ENCODE measurements around the gene PKDCC.
"Not testable (repeated sequence)": the region's sequence is repeated elsewhere in the genome, so short reads cannot be mapped to it uniquely, and the experiment has no call there.

Gene PKDCC

GRCh38 chr2:42060718-42061619 lies 13.1 kb downstream of the PKDCC start:
- no peaks in the 10 kb centered on the region for H3K9me3 ChIP-seq (ENCODE audit: control insufficient read depth, insufficient read depth, low read length)
- H3K36me3 ChIP-seq (ENCODE audit: control insufficient read depth, insufficient read depth, low read length), result peaks cover 25% of the 10 kb centered on the region
- no peaks in the 10 kb centered on the region for H3K27me3 ChIP-seq (ENCODE audit: control insufficient read depth, insufficient read depth, low read length)
- no peak overlapping the region for H3K4me3 ChIP-seq (ENCODE audit: low read depth, low read length)
- H3K4me1 ChIP-seq (ENCODE audit: control insufficient read depth, insufficient read depth, low read length), result no peaks in the 10 kb centered on the region
- no peak overlapping the region for H3K9ac ChIP-seq (ENCODE audit: low read depth, low read length)

GRCh38 chr2:42061839-42062238 lies 14.0 kb downstream of the PKDCC start:
- no peaks in the 10 kb centered on the region for H3K27me3 ChIP-seq (ENCODE audit: control insufficient read depth, insufficient read depth, low read length)
- H3K36me3 ChIP-seq (ENCODE audit: control insufficient read depth, insufficient read depth, low read length), result peaks cover 19% of the 10 kb centered on the region
- no peak overlapping the region for H3K9ac ChIP-seq (ENCODE audit: low read depth, low read length)
- H3K4me3 ChIP-seq (ENCODE audit: low read depth, low read length), result no peak overlapping the region
- H3K9me3 ChIP-seq (ENCODE audit: control insufficient read depth, insufficient read depth, low read length), result no peaks in the 10 kb centered on the region
- H3K4me1 ChIP-seq (ENCODE audit: control insufficient read depth, insufficient read depth, low read length), result no peaks in the 10 kb centered on the region

- Histone ChIP-seq H3K9me3 (ENCODE audit: control insufficient read depth, insufficient read depth, low read length) (no peaks in the 10 kb centered on the region), H3K9ac (ENCODE audit: low read depth, low read length) (no peak overlapping the region), H3K4me3 (ENCODE audit: low read depth, low read length) (no peak overlapping the region), H3K4me1 (ENCODE audit: control insufficient read depth, insufficient read depth, low read length) (no peaks in the 10 kb centered on the region), H3K27me3 (ENCODE audit: control insufficient read depth, insufficient read depth, low read length) (no peaks in the 10 kb centered on the region), H3K36me3 (ENCODE audit: control insufficient read depth, insufficient read depth, low read length) (peaks cover 5% of the 10 kb centered on the region)
Measured at GRCh38 chr2:42063431-42064171, 15.8 kb downstream of the PKDCC start.

GRCh38 chr2:42064417-42064942 lies 16.7 kb downstream of the PKDCC start:
- Histone ChIP-seq H3K36me3 (ENCODE audit: control insufficient read depth, insufficient read depth, low read length) (peaks cover 1% of the 10 kb centered on the region), H3K4me3 (ENCODE audit: low read depth, low read length) (no peak overlapping the region), H3K9ac (ENCODE audit: low read depth, low read length) (no peak overlapping the region), H3K9me3 (ENCODE audit: control insufficient read depth, insufficient read depth, low read length) (no peaks in the 10 kb centered on the region), H3K4me1 (ENCODE audit: control insufficient read depth, insufficient read depth, low read length) (no peaks in the 10 kb centered on the region), H3K27me3 (ENCODE audit: control insufficient read depth, insufficient read depth, low read length) (no peaks in the 10 kb centered on the region)

- H3K4me1 ChIP-seq (ENCODE audit: control insufficient read depth, insufficient read depth, low read length); H3K9ac ChIP-seq (ENCODE audit: low read depth, low read length); H3K4me3 ChIP-seq (ENCODE audit: low read depth, low read length); H3K36me3 ChIP-seq (ENCODE audit: control insufficient read depth, insufficient read depth, low read length); H3K9me3 ChIP-seq (ENCODE audit: control insufficient read depth, insufficient read depth, low read length); H3K27me3 ChIP-seq (ENCODE audit: control insufficient read depth, insufficient read depth, low read length): not testable (repeated sequence)
Measured at GRCh38 chr2:42065753-42066152, 17.9 kb downstream of the PKDCC start.

GRCh38 chr2:42067001-42067400 lies 19.2 kb downstream of the PKDCC start:
- not testable (repeated sequence) for H3K9me3 ChIP-seq (ENCODE audit: control insufficient read depth, insufficient read depth, low read length); H3K27me3 ChIP-seq (ENCODE audit: control insufficient read depth, insufficient read depth, low read length); H3K9ac ChIP-seq (ENCODE audit: low read depth, low read length); H3K4me1 ChIP-seq (ENCODE audit: control insufficient read depth, insufficient read depth, low read length); H3K36me3 ChIP-seq (ENCODE audit: control insufficient read depth, insufficient read depth, low read length); H3K4me3 ChIP-seq (ENCODE audit: low read depth, low read length)

- Histone ChIP-seq H3K36me3 (ENCODE audit: control insufficient read depth, insufficient read depth, low read length) (peaks cover under 1% of the 10 kb centered on the region), H3K9me3 (ENCODE audit: control insufficient read depth, insufficient read depth, low read length) (no peaks in the 10 kb centered on the region), H3K27me3 (ENCODE audit: control insufficient read depth, insufficient read depth, low read length) (no peaks in the 10 kb centered on the region), H3K9ac (ENCODE audit: low read depth, low read length) (no peak overlapping the region), H3K4me3 (ENCODE audit: low read depth, low read length) (no peak overlapping the region), H3K4me1 (ENCODE audit: control insufficient read depth, insufficient read depth, low read length) (peaks cover 1% of the 10 kb centered on the region)
Measured at GRCh38 chr2:42067521-42067920, 19.7 kb downstream of the PKDCC start.

GRCh38 chr2:42068571-42069178 lies 20.9 kb downstream of the PKDCC start:
- peaks cover 8% of the 10 kb centered on the region for H3K4me1 ChIP-seq (ENCODE audit: control insufficient read depth, insufficient read depth, low read length)
- no peaks in the 10 kb centered on the region for H3K27me3 ChIP-seq (ENCODE audit: control insufficient read depth, insufficient read depth, low read length)
- H3K36me3 ChIP-seq (ENCODE audit: control insufficient read depth, insufficient read depth, low read length), result peaks cover 2% of the 10 kb centered on the region
- H3K9ac ChIP-seq (ENCODE audit: low read depth, low read length), result no peak overlapping the region
- no peaks in the 10 kb centered on the region for H3K9me3 ChIP-seq (ENCODE audit: control insufficient read depth, insufficient read depth, low read length)
- no peak overlapping the region for H3K4me3 ChIP-seq (ENCODE audit: low read depth, low read length)

GRCh38 chr2:42069568-42069967 lies 21.7 kb downstream of the PKDCC start:
- Histone ChIP-seq H3K4me3 (ENCODE audit: low read depth, low read length) (no peak overlapping the region), H3K27me3 (ENCODE audit: control insufficient read depth, insufficient read depth, low read length) (no peaks in the 10 kb centered on the region), H3K36me3 (ENCODE audit: control insufficient read depth, insufficient read depth, low read length) (peaks cover 2% of the 10 kb centered on the region), H3K4me1 (ENCODE audit: control insufficient read depth, insufficient read depth, low read length) (peaks cover 8% of the 10 kb centered on the region), H3K9ac (ENCODE audit: low read depth, low read length) (no peak overlapping the region), H3K9me3 (ENCODE audit: control insufficient read depth, insufficient read depth, low read length) (no peaks in the 10 kb centered on the region)

GRCh38 chr2:42071791-42072190 lies 24.0 kb downstream of the PKDCC start:
- Histone ChIP-seq H3K9me3 (ENCODE audit: control insufficient read depth, insufficient read depth, low read length) (no peaks in the 10 kb centered on the region), H3K4me1 (ENCODE audit: control insufficient read depth, insufficient read depth, low read length) (peaks cover 8% of the 10 kb centered on the region), H3K4me3 (ENCODE audit: low read depth, low read length) (no peak overlapping the region), H3K27me3 (ENCODE audit: control insufficient read depth, insufficient read depth, low read length) (no peaks in the 10 kb centered on the region), H3K9ac (ENCODE audit: low read depth, low read length) (no peak overlapping the region), H3K36me3 (ENCODE audit: control insufficient read depth, insufficient read depth, low read length) (peaks cover 2% of the 10 kb centered on the region)

GRCh38 chr2:42072349-42073118 lies 24.7 kb downstream of the PKDCC start:
- H3K9ac ChIP-seq (ENCODE audit: low read depth, low read length), result no peak overlapping the region
- peaks cover 8% of the 10 kb centered on the region for H3K4me1 ChIP-seq (ENCODE audit: control insufficient read depth, insufficient read depth, low read length)
- no peaks in the 10 kb centered on the region for H3K27me3 ChIP-seq (ENCODE audit: control insufficient read depth, insufficient read depth, low read length)
- H3K9me3 ChIP-seq (ENCODE audit: control insufficient read depth, insufficient read depth, low read length), result no peaks in the 10 kb centered on the region
- peaks cover 2% of the 10 kb centered on the region for H3K36me3 ChIP-seq (ENCODE audit: control insufficient read depth, insufficient read depth, low read length)
- H3K4me3 ChIP-seq (ENCODE audit: low read depth, low read length), result no peak overlapping the region
